ENCODE data around the gene TAMALIN. TPM values are rescaled to one million over a fixed set of nuclear protein-coding genes. Genes with fewer than 3 reads are reported as not detected.

Gene TAMALIN
- total and polyA plus RNA-seq, 2 of the 4 experiments (the other 2 are of a cell fraction), result 2.7 to 5.3 TPM

DNA sequence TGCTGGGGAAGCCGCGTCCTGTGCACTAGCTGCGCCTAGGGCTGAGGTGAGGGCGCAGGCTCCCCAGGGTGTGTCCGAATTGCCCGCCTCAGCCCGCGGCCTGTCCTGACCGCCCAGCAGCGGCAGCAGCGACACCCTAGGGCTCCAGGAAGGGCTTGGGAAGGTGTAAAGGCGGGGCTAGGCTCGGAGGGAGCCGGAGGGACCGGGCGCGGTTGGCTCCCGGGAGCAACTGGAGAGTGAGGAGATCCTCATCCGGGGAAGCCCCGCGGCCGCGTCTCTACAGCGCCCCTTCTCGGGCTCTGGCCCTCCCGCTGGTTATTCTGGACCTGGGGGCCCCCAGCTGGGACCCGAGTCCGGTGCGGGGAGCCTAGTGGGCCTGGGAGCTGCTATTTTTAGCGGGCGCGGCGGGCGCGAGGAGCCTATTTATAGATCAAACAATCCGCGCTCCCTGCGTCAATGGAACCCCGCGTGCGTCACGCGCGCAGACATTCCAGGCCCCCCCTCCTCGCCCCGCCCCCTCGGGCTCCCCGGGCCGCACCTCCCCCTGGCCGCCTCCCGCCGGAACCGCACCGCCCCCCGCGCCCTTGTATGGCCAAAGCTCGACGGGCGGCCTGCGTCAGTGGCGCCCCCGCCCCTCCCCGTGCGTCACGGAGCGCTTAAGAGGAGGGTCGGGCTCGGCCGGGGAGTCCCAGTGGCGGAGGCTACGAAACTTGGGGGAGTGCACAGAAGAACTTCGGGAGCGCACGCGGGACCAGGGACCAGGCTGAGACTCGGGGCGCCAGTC lies 44.2 kb downstream of the TAMALIN start, which contains the start of gene NR4A1 (continued):
- TF ChIP-seq, protein P1, sequence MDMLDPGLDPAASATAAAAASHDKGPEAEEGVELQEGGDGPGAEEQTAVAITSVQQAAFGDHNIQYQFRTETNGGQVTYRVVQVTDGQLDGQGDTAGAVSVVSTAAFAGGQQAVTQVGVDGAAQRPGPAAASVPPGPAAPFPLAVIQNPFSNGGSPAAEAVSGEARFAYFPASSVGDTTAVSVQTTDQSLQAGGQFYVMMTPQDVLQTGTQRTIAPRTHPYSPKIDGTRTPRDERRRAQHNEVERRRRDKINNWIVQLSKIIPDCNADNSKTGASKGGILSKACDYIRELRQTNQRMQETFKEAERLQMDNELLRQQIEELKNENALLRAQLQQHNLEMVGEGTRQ (IDR thresholded peaks at IDR 0.05; ENCODE audit: low read depth, low read length), result no peak; the same call in 1 of the 2 replicates

DNA sequence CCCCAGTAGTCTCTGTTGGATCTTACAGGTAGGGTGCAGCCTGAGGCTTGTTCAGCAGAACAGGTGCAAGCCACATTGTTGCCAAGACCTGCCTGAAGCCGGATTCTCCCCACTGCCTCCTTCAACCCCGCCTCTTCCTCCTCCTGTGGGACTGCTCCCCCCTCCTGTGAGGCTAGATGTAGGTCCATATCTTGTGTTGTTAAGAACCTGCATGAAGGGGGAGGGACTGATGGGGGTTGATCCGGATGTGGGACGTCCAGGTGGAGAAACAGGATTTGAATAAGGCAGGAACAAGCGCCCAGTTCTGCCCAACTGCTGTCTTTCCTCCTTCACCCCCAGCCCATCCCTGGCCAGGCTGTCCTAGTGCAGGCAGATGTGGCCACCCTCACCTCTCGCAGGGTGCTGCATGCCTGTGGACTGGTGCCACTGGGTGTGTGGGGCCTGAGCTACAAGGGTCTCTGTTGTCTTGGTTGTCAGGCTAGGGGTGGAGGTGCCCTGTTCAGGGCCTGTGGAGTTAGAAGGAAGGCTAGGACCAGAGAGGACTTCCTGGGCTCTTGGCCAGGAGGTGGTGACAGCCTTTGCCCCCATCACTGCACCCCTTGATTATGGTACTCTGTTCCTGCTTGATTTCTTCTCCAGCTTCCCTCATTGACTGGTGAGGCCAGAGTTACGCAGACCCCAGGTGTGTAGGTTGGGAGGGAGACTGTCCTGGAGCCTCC lies 45.9 kb downstream of the TAMALIN start:
- intact Hi-C loops (cut with micrococcal nuclease) (no loop called here), dilution Hi-C loops (cut with HindIII; ENCODE audit: low sequenced_read_pairs, unreplicated experiment) (no loop called here), in situ Hi-C loops (cut with MboI; ENCODE audit: low sequenced_read_pairs) (no loop called here)
- Histone ChIP-seq H2AK9ac (replicated peaks; ENCODE audit: low read depth, low read length, poor library complexity) (peak overlapping the region; percentile 18), H3K14ac (replicated peaks; ENCODE audit: low read depth, low read length) (peak overlapping the region; percentile 58; the same call in 1 of the 2 replicates), H3K27ac (ENCODE audit: insufficient read depth, low read length) (peak overlapping the region; percentile 69), H4K5ac (ENCODE audit: low read depth, low read length) (no peak overlapping the region), H3K36me3 (ENCODE audit: control insufficient read depth, insufficient read depth, low read length) (peaks cover 31% of the 10 kb centered on the region), H2BK15ac (ENCODE audit: low read depth, low read length) (no peak overlapping the region), H3K79me1 (ENCODE audit: low read depth in 1 of 2, low read length in 2 of 2) (peaks cover 0 to 67% of the 10 kb centered on the region in 2 experiments; a peak in 2 of 4 replicates), H2AFZ (replicated peaks; ENCODE audit: low read length, poor library complexity) (no peak overlapping the region), H3K18ac (ENCODE audit: low read depth, low read length) (no peak overlapping the region), H2BK20ac (ENCODE audit: low read depth, low read length) (no peak overlapping the region), H3K4me2 (ENCODE audit: low read depth, low read length) (peak overlapping the region; percentile 82), H4K20me1 (ENCODE audit: insufficient read depth, low read length) (peaks cover 45% of the 10 kb centered on the region), H3K23ac (ENCODE audit: low read depth, low read length) (peak overlapping the region; percentile 50; the same call in 1 of the 2 replicates), H4K8ac (ENCODE audit: low read depth in 2 of 2, low read length in 2 of 2) (no peak overlapping the region), H2AK5ac (ENCODE audit: low read depth, low read length) (peak overlapping the region; percentile 67), H3K9me1 (ENCODE audit: insufficient read depth, low read length) (peaks cover 14% of the 10 kb centered on the region; the same call in 1 of the 2 replicates), H2BK5ac (ENCODE audit: low read depth, low read length, poor library complexity, severe bottlenecking) (peak overlapping the region; percentile 1), H2BK120ac (ENCODE audit: low read depth, low read length) (no peak overlapping the region), H3K27me3 (ENCODE audit: control insufficient read depth, insufficient read depth, low read length) (no peaks in the 10 kb centered on the region), H3K4ac (ENCODE audit: low read depth, low read length) (no peak overlapping the region; the same call in none of the 2 replicates), H4K91ac (ENCODE audit: insufficient read depth, low read depth, low read length) (no peak overlapping the region; the same call in 1 of the 2 replicates), H3K9me3 (ENCODE audit: control insufficient read depth, insufficient read depth, low read length) (no peaks in the 10 kb centered on the region), H3K56ac (ENCODE audit: extremely low read depth, insufficient read depth, low read length) (no peak overlapping the region), H3K4me3 (ENCODE audit: insufficient read depth, low read depth, low read length) (peak overlapping the region; percentile 97), H3K9ac (ENCODE audit: low read depth, low read length) (peak overlapping the region; percentile 89), H3K4me1 (ENCODE audit: control insufficient read depth, insufficient read depth, low read length) (peaks cover 18% of the 10 kb centered on the region)
- ATAC-seq (ENCODE audit: low read depth) (no peak), DNase-seq (peak; percentile 47)
- no CpG with 5 or more reads among the region's 7 CpGs for WGBS, 2 experiments (ENCODE audit: extremely low coverage in 2 of 2, insufficient read length in 1 of 2)
- BruUV-seq (replicated peaks), result no TSS peak
- POLR2A ChIA-PET (ENCODE audit: unreplicated experiment), result no interaction called here
- CTCF ChIA-PET, result no interaction called here
- TF ChIP-seq CHD1 (IDR thresholded peaks at IDR 0.05; ENCODE audit: low read depth, low read length) (peak; percentile 97), FOS (IDR thresholded peaks at IDR 0.05; ENCODE audit: low read depth, low read length) (0 out of 2 replicates have a peak, but pooled peaks have one; percentile 2), CTCF (conservative IDR thresholded peaks at IDR 0.05; ENCODE audit: low read depth, low read length) (no peak), RFX5 (IDR thresholded peaks at IDR 0.05; ENCODE audit: low read depth, low read length) (no peak), NFE2L2 (IDR thresholded peaks at IDR 0.05; ENCODE audit: low read depth, low read length) (no peak), RAD21 (IDR thresholded peaks at IDR 0.05; ENCODE audit: low read length) (no peak), POLR2A (IDR thresholded peaks at IDR 0.05; ENCODE audit: low read depth, low read length) (peak; percentile 88), MAFK (IDR thresholded peaks at IDR 0.05; ENCODE audit: low read depth, low read length) (no peak), MAZ (IDR thresholded peaks at IDR 0.05; ENCODE audit: borderline replicate concordance, low read depth, low read length) (no peak; the same call in 1 of the 2 replicates), MXI1 (IDR thresholded peaks at IDR 0.05; ENCODE audit: borderline replicate concordance, low read depth, low read length) (no peak), RCOR1 (IDR thresholded peaks at IDR 0.05; ENCODE audit: insufficient replicate concordance, low read length) (no peak), SMC3 (IDR thresholded peaks at IDR 0.05; ENCODE audit: low read depth, low read length) (no peak)
